ENCODE data around the gene SMYD4. TPM values are rescaled to one million over a fixed set of nuclear protein-coding genes. Genes with fewer than 3 reads are reported as not detected.

The SMYD4 gene
- total RNA-seq, 8 experiments from 2014 or later: 5.4 to 16.6 (median 9.8) TPM

DNA sequence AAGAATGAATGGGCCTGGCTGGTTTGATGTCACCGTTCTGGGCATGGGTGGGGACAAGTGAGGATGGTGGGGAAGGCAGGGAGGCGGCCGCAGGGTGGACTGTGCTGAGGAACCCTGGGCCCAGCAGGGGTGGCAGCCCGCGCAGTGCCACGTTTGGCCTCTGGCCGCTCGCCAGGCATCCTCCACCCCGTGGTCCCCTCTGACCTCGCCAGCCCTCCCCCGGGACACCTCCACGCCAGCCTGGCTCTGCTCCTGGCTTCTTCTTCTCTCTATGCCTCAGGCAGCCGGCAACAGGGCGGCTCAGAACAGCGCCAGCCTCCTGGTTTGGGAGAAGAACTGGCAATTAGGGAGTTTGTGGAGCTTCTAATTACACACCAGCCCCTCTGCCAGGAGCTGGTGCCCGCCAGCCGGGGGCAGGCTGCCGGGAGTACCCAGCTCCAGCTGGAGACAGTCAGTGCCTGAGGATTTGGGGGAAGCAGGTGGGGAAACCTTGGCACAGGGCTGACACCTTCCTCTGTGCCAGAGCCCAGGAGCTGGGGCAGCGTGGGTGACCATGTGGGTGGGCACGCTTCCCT is 74.4 kb downstream of the SMYD4 start:
- WGBS, 10 experiments: 63 to 95% (median 88%) methylated on average over 4 to 9 of the region's 20 CpGs; no CpG with 5 or more reads in 6 of the 10 experiments
- in situ Hi-C loops (cut with MboI; ENCODE audit: low pct_unique_long_range_greater_than_20kb in 2 of 9, low sequenced_read_pairs in 9 of 9, unreplicated experiment in 9 of 9): no loop called here
- ATAC-seq (replicated peaks in 6 of 8): peak in 5 of 8 experiments; percentile 21 to 36 (median 29)
- Histone ChIP-seq H3K27ac (no peak overlapping the region), H3K4me3 (no peak overlapping the region), H3K4me1 (replicated peaks in 1 of 2) (peaks cover 6 to 15% of the 10 kb centered on the region in 2 donors)

GRCh38 chr17:1754430-1755112 is 75.1 kb downstream of the SMYD4 start:
- 73 to 100% methylated on average over 1 to 6 of the region's 25 CpGs; no CpG with 5 or more reads in 8 of the 10 experiments for WGBS, 10 experiments
- H3K4me3 ChIP-seq: no peak overlapping the region
- ATAC-seq (replicated peaks in 6 of 8): peak in 4 of 8 experiments; percentile 18 to 33 (median 22)
- in situ Hi-C loops (cut with MboI; ENCODE audit: low pct_unique_long_range_greater_than_20kb in 2 of 9, low sequenced_read_pairs in 9 of 9, unreplicated experiment in 9 of 9): no loop called here
- H3K4me1 ChIP-seq (replicated peaks in 1 of 2): peaks cover 6 to 15% of the 10 kb centered on the region in 2 donors
- no peak overlapping the region for H3K27ac ChIP-seq

- no peak overlapping the region for H3K4me3 ChIP-seq
- peak in 1 of 8 experiments; percentile 9 for ATAC-seq (replicated peaks in 6 of 8)
- H3K27ac ChIP-seq: no peak overlapping the region
- peaks cover 6 to 15% of the 10 kb centered on the region in 2 donors for H3K4me1 ChIP-seq (replicated peaks in 1 of 2)
- 91 to 100% (median 100%) methylated on average over 2 to 4 of the region's 23 CpGs; no CpG with 5 or more reads in 3 of the 10 experiments for WGBS, 10 experiments
- in situ Hi-C loops (cut with MboI; ENCODE audit: low pct_unique_long_range_greater_than_20kb in 2 of 9, low sequenced_read_pairs in 9 of 9, unreplicated experiment in 9 of 9): no loop called here
Measured at GRCh38 chr17:1753767-1754429, 75.8 kb downstream of the SMYD4 start.

GRCh38 chr17:1752425-1753262 is 77.1 kb downstream of the SMYD4 start:
- no peak overlapping the region for H3K27ac ChIP-seq
- peak in 4 of 8 experiments; percentile 9 to 87 (median 60) for ATAC-seq (replicated peaks in 6 of 8)
- H3K4me1 ChIP-seq (replicated peaks in 1 of 2): peaks cover 6 to 15% of the 10 kb centered on the region in 2 donors
- WGBS, 10 experiments: 20 to 77% (median 61%) methylated on average over 2 to 9 of the region's 18 CpGs; no CpG with 5 or more reads in 3 of the 10 experiments
- in situ Hi-C loops (cut with MboI; ENCODE audit: low pct_unique_long_range_greater_than_20kb in 2 of 9, low sequenced_read_pairs in 9 of 9, unreplicated experiment in 9 of 9): no loop called here
- no peak overlapping the region for H3K4me3 ChIP-seq

GRCh38 chr17:1750628-1751027 is 79.1 kb downstream of the SMYD4 start:
- 62 to 100% (median 82%) methylated on average over 1 to 3 of the region's 9 CpGs; no CpG with 5 or more reads in 6 of the 10 experiments for WGBS, 10 experiments
- no peak overlapping the region for H3K27ac ChIP-seq
- H3K4me3 ChIP-seq: no peak overlapping the region
- H3K4me1 ChIP-seq (replicated peaks in 1 of 2): peaks cover under 1 to 9% of the 10 kb centered on the region in 2 donors
- in situ Hi-C loops (cut with MboI; ENCODE audit: low pct_unique_long_range_greater_than_20kb in 2 of 9, low sequenced_read_pairs in 9 of 9, unreplicated experiment in 9 of 9): no loop called here
- no peak for ATAC-seq (replicated peaks in 6 of 8)

GRCh38 chr17:1746975-1747543 is 82.6 kb downstream of the SMYD4 start:
- ATAC-seq (replicated peaks in 6 of 8): peak in 7 of 8 experiments; percentile 24 to 92 (median 49)
- no peak overlapping the region for H3K27ac ChIP-seq
- 20 to 87% (median 68%) methylated on average over 1 to 7 of the region's 22 CpGs; no CpG with 5 or more reads in 4 of the 10 experiments for WGBS, 10 experiments
- no peak overlapping the region for H3K4me3 ChIP-seq
- peaks cover 4 to 13% of the 10 kb centered on the region in 2 donors for H3K4me1 ChIP-seq (replicated peaks in 1 of 2)
- in situ Hi-C loops (cut with MboI; ENCODE audit: low pct_unique_long_range_greater_than_20kb in 2 of 9, low sequenced_read_pairs in 9 of 9, unreplicated experiment in 9 of 9): no loop called here

GRCh38 chr17:1745513-1746020 is 84.1 kb downstream of the SMYD4 start:
- no peak for ATAC-seq (replicated peaks in 6 of 8)
- no peak overlapping the region for H3K4me3 ChIP-seq
- H3K27ac ChIP-seq: no peak overlapping the region
- peaks cover 5 to 14% of the 10 kb centered on the region in 2 donors for H3K4me1 ChIP-seq (replicated peaks in 1 of 2)
- WGBS, 10 experiments: 73 to 100% methylated on average over 1 to 3 of the region's 12 CpGs; no CpG with 5 or more reads in 8 of the 10 experiments
- in situ Hi-C loops (cut with MboI; ENCODE audit: low pct_unique_long_range_greater_than_20kb in 2 of 9, low sequenced_read_pairs in 9 of 9, unreplicated experiment in 9 of 9): no loop called here

DNA sequence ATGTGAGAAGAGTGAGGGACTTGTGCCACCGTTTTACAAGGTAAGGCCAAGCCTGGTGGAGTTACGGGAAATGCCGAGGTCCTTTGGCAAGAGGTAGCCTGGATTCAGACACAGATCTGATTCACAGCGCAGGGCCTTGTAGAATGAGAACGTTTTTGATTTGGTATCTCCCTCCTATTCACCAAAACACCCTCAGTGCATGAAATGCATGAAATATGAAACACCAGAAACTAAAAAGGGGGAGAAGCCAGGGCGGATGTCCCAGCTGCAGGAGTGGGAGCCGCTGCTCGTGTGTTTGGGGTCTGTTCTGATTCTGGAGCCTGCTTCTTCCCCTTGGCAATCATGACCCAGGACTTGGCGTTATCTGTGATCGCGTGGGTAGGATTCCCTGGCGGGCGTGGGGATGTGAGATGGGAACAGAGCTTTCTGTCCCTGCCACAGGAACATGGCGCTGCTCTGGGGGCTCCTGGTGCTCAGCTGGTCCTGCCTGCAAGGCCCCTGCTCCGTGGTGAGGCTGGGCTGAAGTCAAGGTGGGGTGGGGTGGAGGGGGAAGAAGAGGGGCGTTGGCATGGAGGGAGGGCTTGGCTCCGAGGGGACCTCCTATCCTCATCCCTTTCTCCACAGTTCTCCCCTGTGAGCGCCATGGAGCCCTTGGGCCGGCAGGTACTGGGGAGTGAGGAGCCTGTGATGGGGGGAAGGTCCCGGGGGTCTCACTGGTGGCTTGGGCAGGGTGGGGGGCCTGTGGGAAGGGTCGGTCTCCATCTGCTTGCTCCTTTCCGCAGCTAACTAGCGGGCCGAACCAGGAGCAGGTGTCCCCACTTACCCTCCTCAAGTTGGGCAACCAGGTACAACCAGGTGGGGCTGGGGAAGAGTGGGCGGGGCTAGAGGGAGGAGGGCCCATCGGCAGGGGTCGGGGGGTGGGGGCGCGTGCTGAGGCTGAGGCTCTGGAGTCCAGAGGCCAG is 84.9 kb downstream of the SMYD4 start:
- Histone ChIP-seq H3K27ac (no peak overlapping the region), H3K4me3 (no peak overlapping the region), H3K4me1 (replicated peaks in 1 of 2) (peaks cover 5 to 14% of the 10 kb centered on the region in 2 donors)
- WGBS, 10 experiments: 0 to 92% (median 71%) methylated on average over 1 to 3 of the region's 29 CpGs; no CpG with 5 or more reads in 1 of the 10 experiments
- ATAC-seq (replicated peaks in 6 of 8): no peak
- in situ Hi-C loops (cut with MboI; ENCODE audit: low pct_unique_long_range_greater_than_20kb in 2 of 9, low sequenced_read_pairs in 9 of 9, unreplicated experiment in 9 of 9): no loop called here

DNA sequence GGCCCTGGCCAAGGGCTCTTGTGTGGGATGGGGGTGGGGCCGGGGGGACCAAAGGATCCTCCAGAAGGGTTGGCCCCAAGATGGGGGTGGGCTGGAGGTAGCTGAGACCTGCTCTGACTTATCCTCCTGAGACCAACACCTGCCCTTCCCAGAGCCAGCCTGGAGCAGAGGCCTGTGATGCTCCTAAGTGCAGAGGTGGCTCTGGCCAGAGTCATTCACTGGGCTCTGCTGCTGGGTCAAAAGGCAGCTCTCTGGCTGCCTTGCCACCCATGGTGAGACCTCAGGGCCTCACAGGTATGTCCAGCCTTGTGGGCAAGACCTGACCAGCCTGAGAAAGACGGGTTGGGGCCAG is 86.6 kb downstream of the SMYD4 start:
- in situ Hi-C loops (cut with MboI; ENCODE audit: low pct_unique_long_range_greater_than_20kb in 2 of 9, low sequenced_read_pairs in 9 of 9, unreplicated experiment in 9 of 9): no loop called here
- Histone ChIP-seq H3K4me1 (replicated peaks in 1 of 2) (peaks cover 5 to 14% of the 10 kb centered on the region in 2 donors), H3K27ac (no peak overlapping the region), H3K4me3 (no peak overlapping the region)
- ATAC-seq (replicated peaks in 6 of 8): peak in 5 of 8 experiments; percentile 6 to 47 (median 14)
- 100% methylated on average over 1 of the region's 2 CpGs; no CpG with 5 or more reads in 9 of the 10 experiments for WGBS, 10 experiments

DNA sequence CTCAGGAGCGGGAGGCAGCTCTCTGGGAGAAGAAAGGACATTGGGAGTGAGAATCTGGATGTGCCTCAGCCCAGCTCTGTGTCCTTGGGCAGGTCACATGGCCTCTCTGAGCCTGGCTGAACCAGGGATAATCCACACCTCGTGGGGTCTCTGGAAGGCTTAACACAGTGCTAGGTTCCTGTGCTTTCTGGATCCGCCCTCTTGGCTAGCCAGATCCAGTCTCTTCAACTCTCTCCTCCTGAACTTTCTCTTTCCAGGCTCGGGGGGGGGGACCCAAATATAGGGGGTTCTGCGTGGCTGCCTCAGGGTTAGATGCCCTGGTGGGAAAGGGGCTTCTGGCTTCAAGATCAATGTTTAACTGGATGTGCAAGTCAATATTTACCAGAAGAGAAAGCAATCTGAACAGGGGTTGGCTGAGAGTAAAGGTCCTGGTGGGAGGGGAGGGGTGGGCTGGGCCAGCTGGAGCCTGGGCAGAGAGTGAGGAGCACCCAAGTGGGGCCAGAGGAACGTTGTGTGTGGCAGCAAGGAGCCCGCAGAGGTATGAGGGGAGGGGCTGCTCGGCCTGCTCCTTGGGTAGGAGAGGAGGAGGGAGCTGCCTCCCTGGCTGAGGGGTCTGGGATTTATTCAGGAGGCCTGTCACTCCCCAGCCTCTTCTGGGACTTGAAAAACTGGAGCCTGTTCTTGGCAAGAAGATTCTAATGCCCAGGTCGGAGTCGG is 87.2 kb downstream of the SMYD4 start, which contains the start of gene SERPINF2:
SERPINF2 (plus strand) TSS at position 501 of the 717 bp plus-strand sequence. CDS start 2,125 bp downstream, outside the sequence.
- in situ Hi-C loops (cut with MboI; ENCODE audit: low pct_unique_long_range_greater_than_20kb in 2 of 9, low sequenced_read_pairs in 9 of 9, unreplicated experiment in 9 of 9): no loop called here
- 0 to 100% (median 47%) methylated on average over 1 to 2 of the region's 10 CpGs; no CpG with 5 or more reads in 6 of the 10 experiments for WGBS, 10 experiments

More for the DNA sequence above, 87.2 kb downstream of the SMYD4 start, which contains the start of gene SERPINF2:
- H3K27ac ChIP-seq: peak within 1 kb of the TSS in 1 of 2 donors; percentile 3
- H3K4me3 ChIP-seq: no peak within 1 kb of the TSS
- ATAC-seq (replicated peaks in 6 of 8): peak in 7 of 8 experiments; percentile 34 to 86 (median 60)
- peaks cover 5 to 14% of the 10 kb centered on the region in 2 donors for H3K4me1 ChIP-seq (replicated peaks in 1 of 2)

All from motor neuron (in vitro differentiated cells).